UCSD-AML1 (cell line): ENCODE data around the gene WDR91.

Experiments
- DNase-seq: peaks from one replicate; lab custom pipeline; 2025; ENCODE audit not compliant: unreplicated experiment; lab: John Stamatoyannopoulos, UW

Gene WDR91

DNA sequence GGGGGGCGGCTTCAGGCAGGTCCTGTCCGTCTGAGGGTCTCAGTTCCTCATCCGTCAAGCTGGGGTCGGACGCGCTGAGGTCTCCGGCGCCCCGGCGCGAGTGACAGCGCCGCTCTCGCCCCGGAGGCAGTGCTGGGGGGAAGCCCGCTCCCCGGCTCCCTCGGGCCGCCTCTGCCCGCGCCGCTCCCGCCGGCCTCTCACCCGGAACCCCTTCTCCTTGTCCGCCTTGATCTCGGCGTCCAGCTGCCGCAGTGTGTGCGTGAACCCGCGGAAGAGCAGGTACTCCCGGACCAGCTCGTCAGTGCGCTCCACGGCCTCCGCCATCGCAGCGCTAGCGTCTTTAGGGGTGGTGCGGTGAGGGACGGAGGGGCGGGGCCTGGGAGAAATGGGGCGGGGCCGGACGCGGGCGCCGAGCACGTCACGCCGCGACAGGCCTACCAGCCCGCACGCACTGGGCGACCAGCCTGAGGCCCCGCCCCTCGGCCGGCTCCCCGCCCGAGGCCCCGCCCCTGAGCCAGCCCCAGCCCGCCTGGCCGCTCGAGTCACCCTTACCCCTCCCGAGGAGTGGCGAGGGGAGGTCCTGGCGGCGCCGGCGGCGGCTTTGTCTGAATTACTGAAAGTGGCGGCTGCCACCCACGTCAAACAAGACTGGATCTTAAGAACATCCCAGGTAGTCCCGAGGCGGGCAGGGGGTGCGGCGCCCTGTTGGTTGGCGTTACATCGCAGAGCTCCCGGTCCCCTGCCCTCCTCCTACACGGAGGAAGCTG is at the start of gene WDR91:
TSS of gene WDR91 (minus strand) at position 348 of the 767 bp plus-strand sequence. CDS start at position 324, 24 bp downstream.
- DNase-seq, result peak; percentile 88

DNA sequence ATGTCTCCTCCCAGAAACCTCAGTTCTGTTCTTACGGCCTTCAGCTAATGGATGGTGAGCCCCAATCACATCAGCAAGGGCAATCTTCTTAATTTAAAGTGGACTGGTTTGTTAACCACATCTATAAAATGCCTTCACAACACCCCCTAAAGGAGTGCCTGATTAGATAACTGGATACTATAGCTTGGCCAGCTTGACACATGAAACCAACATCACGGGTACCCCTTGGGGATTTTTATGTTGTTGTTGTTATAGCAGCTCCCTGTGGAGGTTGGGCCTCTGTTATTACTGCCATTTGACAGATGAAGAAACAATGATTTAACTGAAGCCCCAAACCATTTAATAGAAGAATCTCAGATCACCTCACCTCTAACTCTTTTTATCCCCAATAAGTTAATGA is 49.1 kb upstream of the WDR91 start:
- no peak for DNase-seq

DNA sequence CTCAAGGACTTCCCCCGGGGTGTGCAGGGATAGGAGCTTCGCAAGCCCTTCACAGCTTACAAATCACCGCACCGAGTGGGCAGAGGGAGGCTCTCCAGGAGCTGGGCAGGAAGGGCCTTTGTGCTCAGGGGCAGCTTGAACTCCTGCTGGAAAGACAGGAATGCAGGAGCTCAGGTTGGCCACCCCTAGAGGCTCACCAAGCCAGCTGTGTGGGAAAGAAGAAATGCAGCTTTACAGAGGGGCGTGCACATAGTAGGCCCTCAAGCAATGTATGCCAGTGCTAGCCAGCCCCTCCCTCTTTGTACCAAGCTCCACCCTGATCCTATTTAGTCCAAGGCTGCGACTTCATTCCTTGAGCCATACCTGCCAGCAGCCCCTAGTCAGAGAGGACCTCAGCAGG is 48.4 kb upstream of the WDR91 start:
- no peak for DNase-seq

DNA sequence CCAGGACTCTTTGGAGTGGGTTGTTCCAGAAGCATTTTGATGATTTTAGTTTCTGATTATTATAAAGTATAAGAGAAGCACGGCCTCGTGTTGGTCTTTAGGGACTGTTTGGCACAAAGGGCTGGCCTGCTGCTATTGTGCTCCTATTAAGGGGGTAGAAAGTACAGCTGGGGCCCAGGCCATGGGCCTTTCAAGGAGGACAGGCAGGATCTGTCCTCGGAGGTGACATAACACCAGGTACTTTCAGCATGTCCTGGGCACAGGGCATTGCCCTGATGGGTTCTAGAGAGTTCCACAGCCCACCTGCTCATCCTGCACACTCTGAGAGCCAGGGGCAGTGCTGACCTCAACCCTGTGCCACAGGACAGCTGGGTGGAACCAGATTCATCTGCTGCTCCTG is 47.3 kb upstream of the WDR91 start:
- no peak for DNase-seq

DNA sequence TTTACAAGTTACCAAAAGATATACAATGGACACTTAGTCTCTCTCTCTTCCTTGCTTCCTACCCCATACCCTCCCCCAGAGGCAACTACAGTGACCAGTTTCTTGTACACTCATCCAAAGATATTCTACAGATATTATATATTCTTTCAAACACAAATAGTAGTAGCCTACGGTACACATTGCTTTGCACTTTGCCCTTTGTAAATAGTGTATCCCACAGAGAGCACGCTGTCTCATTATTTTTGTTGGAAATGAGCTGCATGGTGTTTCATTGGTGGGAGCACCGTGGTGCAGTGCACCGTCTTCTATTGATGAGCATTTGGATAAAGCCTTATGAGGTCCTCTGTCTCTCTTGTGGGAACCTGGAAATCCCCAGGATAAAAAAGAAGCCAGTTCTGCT is 46.5 kb upstream of the WDR91 start:
- no peak for DNase-seq

DNA sequence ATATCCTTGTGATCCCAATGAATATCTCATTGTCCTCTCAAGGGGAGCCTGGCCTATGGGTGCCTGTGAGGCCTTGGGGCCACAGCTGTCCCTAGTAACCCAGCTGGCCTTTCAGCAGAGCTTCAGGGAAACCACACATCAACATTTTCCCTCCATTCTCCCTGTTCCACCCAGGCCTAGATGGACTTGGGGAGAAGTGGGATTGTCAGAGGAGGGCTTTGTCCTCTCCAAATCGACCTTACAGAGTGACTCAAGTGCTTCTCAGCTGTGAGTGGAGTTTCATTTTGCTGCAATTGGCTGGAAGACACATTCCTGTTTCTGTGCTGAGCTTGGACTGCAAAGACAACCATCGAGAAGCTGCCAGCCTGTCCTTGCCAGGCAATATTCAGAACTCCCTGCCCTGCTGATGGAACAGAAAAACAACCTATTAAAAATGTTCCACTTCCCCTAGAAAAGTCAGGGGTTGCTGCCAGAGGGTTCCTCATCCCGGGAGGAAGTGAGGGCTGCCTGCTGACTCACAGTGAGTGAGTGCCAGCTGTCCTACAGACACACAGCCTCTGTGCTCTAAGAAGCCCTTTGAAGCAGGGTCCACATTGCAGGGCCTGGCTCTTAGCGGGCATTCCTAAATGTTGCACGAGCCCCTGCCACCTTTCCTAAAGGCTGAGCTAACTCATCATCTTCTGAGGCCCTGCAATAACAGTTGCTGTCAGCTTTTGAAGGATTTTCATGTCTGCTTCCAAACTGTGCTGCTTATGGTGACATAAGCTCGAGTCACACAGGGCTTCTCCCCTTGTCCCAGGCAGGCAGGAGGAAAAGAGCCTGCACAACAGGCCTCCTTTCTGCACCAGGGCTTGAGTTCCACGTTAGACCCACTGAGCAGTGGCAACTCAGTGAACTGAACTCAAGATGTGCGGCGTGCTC is 42.8 kb upstream of the WDR91 start:
- peak; percentile 46 for DNase-seq

DNA sequence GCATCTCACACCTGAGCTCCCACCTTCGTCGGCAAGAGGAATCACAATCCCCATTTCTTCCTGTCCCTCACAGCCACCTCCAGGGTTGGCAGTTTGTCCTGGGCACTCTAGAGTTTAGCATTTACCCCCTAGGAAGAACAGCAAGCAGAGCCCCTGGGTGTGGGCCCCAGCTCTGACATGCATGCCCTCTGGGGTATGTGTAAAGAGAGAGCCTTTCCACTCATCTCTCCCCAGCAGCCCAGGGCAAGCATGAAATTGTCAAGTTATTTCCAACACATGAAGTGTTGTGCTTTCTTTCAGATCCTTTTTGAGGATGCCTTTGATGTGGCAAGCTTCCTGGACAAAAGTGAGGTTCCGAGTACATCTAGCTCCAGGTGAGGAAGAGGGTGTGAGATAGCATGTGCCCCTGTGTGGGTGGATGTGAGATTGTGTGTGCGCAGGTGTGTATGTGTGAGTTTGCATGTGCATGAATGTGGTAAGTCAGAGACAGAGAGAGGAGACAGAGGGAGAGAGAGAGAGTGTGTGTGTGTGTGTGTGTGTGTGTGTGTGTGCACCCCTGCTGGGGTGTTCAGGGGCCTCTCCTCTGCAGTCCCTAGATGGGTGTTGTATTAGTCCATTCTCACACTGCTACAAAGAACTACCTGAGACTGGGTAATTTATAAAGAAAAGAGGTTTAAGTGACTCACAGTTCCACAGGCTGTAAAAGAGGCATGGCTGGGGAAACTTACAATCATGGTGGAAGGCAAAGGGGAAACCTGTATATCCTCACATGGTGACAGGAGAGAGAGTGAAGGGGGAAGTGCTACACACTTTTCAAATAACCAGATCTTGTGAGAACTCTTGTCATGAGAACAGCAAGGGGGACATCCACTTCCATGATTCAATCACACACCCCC is 40.4 kb upstream of the WDR91 start:
- no peak for DNase-seq

DNA sequence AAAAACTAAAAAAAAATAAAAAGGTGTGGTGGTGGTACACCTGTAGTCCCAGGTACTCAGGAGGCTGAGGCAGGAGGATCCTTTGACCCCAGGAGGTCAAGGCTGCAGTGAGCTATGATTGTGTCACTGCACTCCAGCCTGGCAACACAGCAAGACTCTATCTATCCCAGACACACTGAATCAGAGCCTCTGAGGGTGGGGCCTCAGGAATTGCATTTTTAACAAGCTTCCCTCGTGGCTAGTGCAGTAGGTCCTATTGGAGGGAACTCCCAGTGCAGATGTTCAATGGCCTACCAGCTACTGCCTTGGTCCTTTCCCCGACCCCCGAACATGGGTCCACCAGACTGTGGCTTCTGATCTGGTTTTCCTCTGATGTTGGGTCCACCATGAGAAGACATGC is 37.2 kb upstream of the WDR91 start:
- no peak for DNase-seq

DNA sequence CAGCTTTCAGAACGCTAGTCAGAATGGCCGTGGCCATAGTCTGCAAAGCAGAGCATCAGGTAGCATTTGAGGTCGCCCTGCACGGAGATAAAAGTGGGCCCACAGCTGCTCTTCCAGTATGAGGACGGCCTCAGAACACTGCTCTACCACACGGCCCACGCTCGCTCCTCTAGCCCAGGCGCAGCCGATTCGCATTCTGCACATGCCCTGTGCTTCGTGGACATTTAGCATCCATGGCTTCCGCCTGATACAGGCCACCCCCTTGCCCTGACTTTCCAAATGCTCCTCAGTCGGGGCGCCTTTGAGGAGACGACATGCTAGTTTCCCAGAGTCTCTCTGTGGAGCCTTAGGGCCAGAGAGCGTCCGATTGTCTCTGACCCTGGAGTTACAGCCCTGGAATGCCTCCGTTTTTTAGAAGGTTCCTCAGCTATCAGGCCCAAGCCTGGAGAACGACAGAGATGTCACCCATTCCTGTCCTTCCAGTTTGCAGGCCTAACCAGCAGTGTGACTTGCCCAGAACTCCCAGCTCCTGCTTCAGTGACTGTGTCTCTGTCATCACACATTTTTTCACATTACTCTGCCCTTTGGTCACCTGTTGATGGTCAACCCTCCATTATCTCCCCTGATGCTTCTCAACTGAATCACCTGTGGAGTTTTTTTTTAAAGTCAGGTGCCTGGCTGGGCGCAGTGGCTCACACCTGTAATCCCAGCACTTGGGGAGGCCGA is 36.6 kb upstream of the WDR91 start:
- no peak for DNase-seq

DNA sequence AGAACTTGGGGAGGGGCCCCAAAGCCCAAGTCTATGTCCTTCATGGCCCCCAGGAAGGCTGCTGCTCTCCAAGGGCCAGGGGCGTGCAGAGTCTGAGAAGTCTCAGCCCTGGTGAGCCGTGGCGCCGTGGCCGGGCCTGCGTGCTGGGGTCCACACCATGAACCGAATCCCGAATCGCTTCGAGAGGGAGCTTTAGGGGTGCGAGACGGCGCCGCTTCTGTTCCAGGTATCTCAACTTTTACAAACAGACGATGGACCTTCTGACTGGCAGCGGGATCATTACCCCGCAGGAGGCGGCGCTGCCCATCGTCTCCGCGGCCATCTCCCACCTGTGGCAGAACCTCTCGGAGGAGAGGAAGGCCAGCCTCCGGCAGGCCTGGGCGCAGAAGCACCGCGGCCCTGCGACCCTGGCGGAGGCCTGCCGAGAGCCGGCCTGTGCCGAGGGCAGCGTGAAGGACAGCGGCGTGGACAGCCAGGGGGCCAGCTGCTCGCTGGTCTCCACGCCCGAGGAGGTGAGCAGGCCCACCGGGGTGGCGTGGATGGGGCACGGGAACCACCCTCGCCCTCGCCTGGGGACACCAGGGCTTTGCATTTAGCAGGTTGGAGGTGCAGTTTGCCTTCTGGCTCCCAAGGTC is 35.0 kb upstream of the WDR91 start:
- DNase-seq, result no peak

DNA sequence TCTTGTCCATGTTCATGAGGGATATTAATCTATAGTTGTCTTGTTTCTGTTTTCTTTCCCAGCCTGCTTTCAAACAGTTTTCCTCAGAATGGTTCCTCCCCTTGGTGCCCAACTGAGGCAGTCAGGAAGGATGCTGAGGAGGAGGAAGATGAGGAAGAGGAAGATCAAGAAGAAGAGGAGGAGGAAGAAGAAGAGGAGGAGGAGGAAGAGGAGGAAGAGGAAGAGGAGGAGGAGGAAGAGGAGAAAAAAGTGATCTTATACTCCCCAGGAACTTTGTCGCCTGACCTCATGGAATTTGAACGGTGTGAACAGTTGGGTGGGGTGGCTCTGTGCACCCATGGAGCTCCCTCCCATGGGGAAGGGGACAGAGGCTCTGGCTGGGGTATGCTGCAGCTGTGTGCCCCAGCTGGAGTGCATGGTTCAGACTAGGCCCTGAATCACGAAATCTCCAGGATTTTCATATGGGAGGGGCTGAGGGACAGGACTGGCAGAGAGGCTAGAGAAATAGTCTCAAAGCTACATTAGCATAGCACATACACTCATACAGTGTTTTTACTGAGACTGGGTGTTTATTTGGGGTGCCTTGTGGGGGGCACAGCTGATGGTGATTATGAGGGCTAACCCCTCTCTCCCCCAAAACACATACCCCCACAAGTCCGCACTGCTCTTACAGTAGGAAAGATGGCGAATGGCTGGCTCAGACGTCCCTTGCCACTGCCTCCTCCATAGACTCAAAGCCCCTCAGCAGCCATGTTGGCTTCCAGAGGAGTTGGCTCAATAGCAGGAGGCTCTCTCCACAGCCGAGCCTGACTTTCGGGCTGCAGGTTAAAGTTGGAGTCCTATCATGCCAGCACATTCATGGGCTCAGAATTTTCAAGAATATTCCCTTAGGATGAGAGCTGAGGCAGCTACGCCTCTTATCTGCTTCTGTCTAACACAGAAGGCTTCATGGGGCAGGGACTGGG is 34.2 kb upstream of the WDR91 start:
- DNase-seq, result no peak

DNA sequence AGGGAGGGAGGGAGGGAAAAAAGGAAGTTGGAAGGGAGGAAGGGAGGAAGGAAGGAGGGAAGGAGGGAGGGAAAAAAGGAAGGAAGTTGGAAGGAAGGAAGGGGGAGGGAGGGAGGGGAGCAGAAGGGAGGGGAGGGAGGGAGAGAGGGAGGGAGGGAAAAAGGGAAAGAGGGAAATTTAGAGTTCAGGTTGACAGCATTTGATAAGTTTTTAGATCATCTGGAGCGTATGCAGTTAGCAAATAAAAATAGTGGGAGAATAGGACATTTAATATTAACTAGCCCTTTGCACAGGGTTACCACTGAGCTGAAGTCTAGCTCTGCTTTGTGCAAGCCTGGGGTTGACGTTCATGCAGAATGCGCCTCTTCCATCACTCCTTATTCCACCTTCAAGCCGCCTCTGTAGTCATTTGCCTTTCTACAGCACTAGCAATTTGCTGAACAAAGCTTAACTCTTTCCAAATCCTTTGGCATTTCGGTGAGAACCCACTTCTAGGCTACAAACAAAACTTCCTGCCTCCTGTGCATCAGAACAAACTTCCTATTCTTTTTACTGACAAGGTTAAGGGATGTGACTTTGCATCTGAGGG is 30.9 kb upstream of the WDR91 start:
- no peak for DNase-seq

DNA sequence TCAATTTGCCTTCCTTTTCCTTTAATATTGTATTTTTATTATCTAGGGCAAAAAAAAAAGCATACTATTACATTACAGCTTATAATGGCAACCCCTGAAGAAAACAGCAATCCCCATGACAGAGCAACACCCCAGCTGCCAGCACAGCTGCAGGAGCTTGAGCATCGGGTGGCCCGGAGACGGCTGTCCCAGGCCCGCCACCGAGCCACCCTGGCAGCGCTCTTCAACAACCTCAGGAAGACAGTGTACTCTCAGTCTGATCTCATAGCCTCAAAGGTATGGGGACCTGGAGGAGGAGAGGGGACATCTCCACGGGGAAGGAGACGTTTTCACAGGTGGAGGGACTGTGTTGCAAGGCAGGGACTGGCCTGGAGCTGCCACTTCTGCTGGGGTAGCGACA is 29.1 kb upstream of the WDR91 start:
- no peak for DNase-seq

DNA sequence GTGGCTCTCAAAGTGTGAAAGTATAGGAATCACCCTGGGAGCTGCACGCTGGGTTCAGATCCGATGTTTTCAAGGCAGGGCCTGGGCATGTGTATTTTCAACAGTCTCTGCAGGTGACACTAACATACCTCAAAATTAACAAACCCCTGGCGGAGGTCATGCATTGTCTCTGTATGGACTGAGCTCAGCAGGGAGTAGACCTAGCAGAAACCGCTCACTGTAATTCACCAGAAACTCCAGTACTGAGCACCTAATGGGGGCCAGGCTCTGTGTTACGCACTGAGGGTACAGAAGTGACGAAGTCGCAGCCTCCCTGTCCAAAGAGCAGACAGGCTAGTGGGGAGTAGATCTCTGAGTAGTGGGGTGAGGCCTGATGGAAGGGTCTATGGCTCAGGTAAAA is 27.9 kb upstream of the WDR91 start:
- DNase-seq, result no peak

DNA sequence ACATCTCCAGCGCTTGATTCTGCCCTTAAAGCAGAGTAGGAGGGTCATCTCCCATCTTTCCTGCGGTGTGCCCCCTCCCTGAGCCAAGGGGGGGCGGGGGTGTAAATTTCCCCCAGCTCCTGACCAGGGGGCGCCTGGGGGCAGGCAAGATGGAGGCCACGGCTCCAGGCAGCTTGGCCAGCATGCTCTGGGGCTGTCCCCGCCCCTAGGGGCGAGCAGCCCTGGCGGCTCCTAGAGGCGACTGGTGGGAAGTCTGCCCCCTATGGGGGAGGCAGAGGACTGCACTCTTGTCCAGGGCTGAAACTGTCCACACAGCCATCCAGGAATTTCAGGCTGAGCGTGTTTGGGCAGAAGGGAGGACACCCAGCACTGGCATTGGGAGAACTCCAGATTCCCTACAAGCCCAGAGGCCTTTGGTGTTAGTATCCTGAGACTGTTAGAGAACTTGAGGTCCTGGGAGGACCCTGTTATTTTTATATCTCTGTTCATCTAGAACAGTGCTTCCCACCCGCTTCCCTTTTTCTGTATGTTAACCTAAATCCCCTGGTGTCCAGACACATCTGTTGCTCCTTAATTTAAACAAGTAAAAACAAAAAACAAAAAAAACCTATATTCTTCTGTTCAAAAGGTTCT is 26.9 kb upstream of the WDR91 start:
- DNase-seq, result peak; percentile 26

DNA sequence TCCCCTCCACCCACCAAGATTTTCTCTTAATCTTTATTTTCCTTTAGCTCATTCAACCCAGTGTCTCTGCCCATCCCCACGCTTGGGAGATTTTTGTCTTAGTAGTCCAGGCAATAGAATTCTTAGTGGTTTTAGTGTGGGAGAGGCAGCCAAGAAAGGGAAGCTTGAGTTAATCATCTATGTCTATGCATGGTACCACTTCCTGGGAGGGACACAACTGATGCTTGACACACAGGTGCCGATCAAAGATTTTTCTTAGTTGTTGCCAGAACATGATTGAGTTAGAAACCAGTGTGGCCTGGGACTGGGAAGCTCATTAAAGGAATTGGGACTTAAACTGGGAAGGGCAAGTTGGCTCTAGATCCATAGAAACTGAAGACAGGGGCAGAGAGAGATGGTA is 25.4 kb upstream of the WDR91 start:
- no peak for DNase-seq

DNA sequence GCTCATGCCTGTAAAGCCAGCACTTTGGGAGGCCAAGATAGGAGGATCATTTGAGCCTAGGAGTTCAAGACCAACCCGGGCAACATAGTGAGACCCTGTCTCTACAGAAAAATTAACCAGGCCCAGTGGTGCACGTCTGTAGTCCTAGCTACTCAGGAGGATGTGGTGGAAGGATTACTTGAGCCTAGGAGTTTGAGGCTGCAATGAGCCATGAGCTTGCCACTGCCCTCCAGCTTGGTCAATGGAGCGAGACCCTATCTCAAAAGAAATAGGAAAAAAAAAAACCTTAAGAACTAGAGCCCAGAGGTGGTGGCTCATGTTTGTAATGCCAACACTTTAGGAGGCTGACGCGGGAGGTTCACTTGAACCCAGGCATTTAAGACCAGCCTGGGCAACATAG is 24.5 kb upstream of the WDR91 start:
- DNase-seq, result no peak

DNA sequence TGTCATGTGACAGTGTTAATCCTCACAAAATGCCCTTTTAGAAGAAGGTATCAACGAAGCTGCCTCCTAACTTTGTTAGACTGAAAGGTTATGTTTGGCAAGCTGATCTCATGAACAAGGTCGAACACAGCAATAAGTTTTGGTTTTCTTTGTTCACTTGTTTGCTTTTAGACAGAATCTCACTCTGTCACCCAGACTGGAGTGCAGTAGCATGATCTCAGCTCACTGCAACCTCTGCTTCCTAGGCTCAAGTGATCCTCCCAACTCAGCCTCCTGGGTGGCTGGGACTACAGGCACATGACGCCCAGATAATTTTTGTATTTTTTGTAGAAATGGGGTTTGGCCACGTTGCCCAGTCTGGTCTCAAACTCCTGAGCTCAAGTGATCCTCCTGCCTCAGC is 23.4 kb upstream of the WDR91 start:
- DNase-seq, result no peak
